Hematopoietic multipotent progenitor cell treated with erythropoietin and hydrocortisone succinate and interleukin-3 and kit ligand, for 6 days (in vitro differentiated cells): ENCODE results near the gene FAU.

ENCODE experiments used
- DNase-seq: peaks from one replicate; pipeline ENCODE4 v3.0.0-alpha.2; 2015

FAU gene

GRCh38 chr11:65071907-65072630 lies 49.9 kb downstream of the FAU start:
- DNase-seq: no peak
